IPS-15b (cell line): ENCODE data around the gene VAV1.
"Not testable (repeated sequence)": the region's sequence is repeated elsewhere in the genome, so short reads cannot be mapped to it uniquely, and the experiment has no call there.

ENCODE experiments used
- H3K27me3 ChIP-seq: one replicate; pipeline ENCODE4 v1.6.1; 2013; ENCODE audit warnings: low read length; ENCODE audit not compliant: control insufficient read depth, insufficient read depth
- H3K36me3 ChIP-seq: one replicate; pipeline ENCODE4 v1.6.1; 2013; ENCODE audit warnings: low read length; ENCODE audit not compliant: control insufficient read depth, insufficient read depth
- H3K4me1 ChIP-seq: one replicate; pipeline ENCODE4 v1.6.1; 2013; ENCODE audit warnings: mild to moderate bottlenecking, low read length; ENCODE audit not compliant: control insufficient read depth, insufficient read depth
- H3K4me3 ChIP-seq: one replicate; pipeline ENCODE4 v1.5.1; 2013; ENCODE audit warnings: low read depth, low read length
- H3K9ac ChIP-seq: one replicate; pipeline ENCODE4 v1.6.1; 2013; ENCODE audit warnings: low read depth, mild to moderate bottlenecking, low read length
- H3K9me3 ChIP-seq: one replicate; pipeline ENCODE4 v1.6.1; 2013; ENCODE audit warnings: mild to moderate bottlenecking, low read length; ENCODE audit not compliant: control insufficient read depth, insufficient read depth

The VAV1 gene

GRCh38 chr19:6767357-6768235, 4.9 kb upstream of the VAV1 start, which contains the start of gene SH2D3A:
Gene SH2D3A (minus strand): TSS chr19:6767435. CDS start chr19:6763748, 3,687 bp downstream.
- no peak within 1 kb of the TSS for H3K9ac ChIP-seq
- peak within 1 kb of the TSS; percentile 98 for H3K4me3 ChIP-seq
- no peaks in the 10 kb centered on the region for H3K9me3 ChIP-seq
- H3K27me3 ChIP-seq, result no peaks in the 10 kb centered on the region
- H3K4me1 ChIP-seq, result peaks cover 13% of the 10 kb centered on the region
- no peaks in the 10 kb centered on the region for H3K36me3 ChIP-seq

- H3K4me3 ChIP-seq, result peak overlapping the region; percentile 75
- no peaks in the 10 kb centered on the region for H3K27me3 ChIP-seq
- peaks cover 13% of the 10 kb centered on the region for H3K4me1 ChIP-seq
- H3K36me3 ChIP-seq, result no peaks in the 10 kb centered on the region
- no peaks in the 10 kb centered on the region for H3K9me3 ChIP-seq
- H3K9ac ChIP-seq, result no peak overlapping the region
Measured at GRCh38 chr19:6768236-6768785, 4.2 kb upstream of the VAV1 start.

- Histone ChIP-seq H3K4me1 (peaks cover 13% of the 10 kb centered on the region), H3K9ac (no peak overlapping the region), H3K9me3 (no peaks in the 10 kb centered on the region), H3K36me3 (no peaks in the 10 kb centered on the region), H3K27me3 (no peaks in the 10 kb centered on the region), H3K4me3 (no peak overlapping the region)
Measured at GRCh38 chr19:6769006-6769619, 3.4 kb upstream of the VAV1 start.

- not testable (repeated sequence) for H3K36me3 ChIP-seq, H3K27me3 ChIP-seq, H3K9ac ChIP-seq, H3K9me3 ChIP-seq, H3K4me3 ChIP-seq, H3K4me1 ChIP-seq
Measured at GRCh38 chr19:6771648-6772027, 870 bp upstream of the VAV1 start.

- Histone ChIP-seq H3K4me3 (peak overlapping the region; percentile 39), H3K4me1 (peaks cover 5% of the 10 kb centered on the region), H3K9ac (peak overlapping the region; percentile 54)
Measured at GRCh38 chr19:6772866-6773322, 386 bp downstream of the VAV1 start.

GRCh38 chr19:6773323-6773931, 919 bp downstream of the VAV1 start:
- H3K9ac ChIP-seq, result peak overlapping the region; percentile 54
- no peaks in the 10 kb centered on the region for H3K27me3 ChIP-seq
- peaks cover 2% of the 10 kb centered on the region for H3K4me1 ChIP-seq
- peak overlapping the region; percentile 39 for H3K4me3 ChIP-seq
- no peaks in the 10 kb centered on the region for H3K36me3 ChIP-seq
- no peaks in the 10 kb centered on the region for H3K9me3 ChIP-seq

More at GRCh38 chr19:6772866-6773322, 386 bp downstream of the VAV1 start:
- no peaks in the 10 kb centered on the region for H3K9me3 ChIP-seq
- H3K27me3 ChIP-seq, result no peaks in the 10 kb centered on the region
- no peaks in the 10 kb centered on the region for H3K36me3 ChIP-seq

GRCh38 chr19:6774821-6775707, 2.6 kb downstream of the VAV1 start:
- Histone ChIP-seq H3K4me3 (no peak overlapping the region), H3K27me3 (no peaks in the 10 kb centered on the region), H3K36me3 (no peaks in the 10 kb centered on the region), H3K4me1 (no peaks in the 10 kb centered on the region), H3K9ac (no peak overlapping the region), H3K9me3 (no peaks in the 10 kb centered on the region)

- not testable (repeated sequence) for H3K9ac ChIP-seq, H3K36me3 ChIP-seq
Measured at GRCh38 chr19:6776045-6776444, 3.5 kb downstream of the VAV1 start.

GRCh38 chr19:6776999-6777398, 4.5 kb downstream of the VAV1 start:
- Histone ChIP-seq H3K4me1 (no peaks in the 10 kb centered on the region), H3K9me3 (no peaks in the 10 kb centered on the region), H3K36me3 (no peaks in the 10 kb centered on the region), H3K4me3 (no peak overlapping the region), H3K27me3 (no peaks in the 10 kb centered on the region), H3K9ac (no peak overlapping the region)

More at GRCh38 chr19:6776045-6776444, 3.5 kb downstream of the VAV1 start:
- H3K4me3 ChIP-seq, H3K27me3 ChIP-seq, H3K9me3 ChIP-seq, H3K4me1 ChIP-seq: not testable (repeated sequence)

GRCh38 chr19:6777434-6777833, 4.9 kb downstream of the VAV1 start:
- Histone ChIP-seq H3K27me3 (no peaks in the 10 kb centered on the region), H3K4me3 (no peak overlapping the region), H3K9ac (no peak overlapping the region), H3K4me1 (no peaks in the 10 kb centered on the region), H3K36me3 (no peaks in the 10 kb centered on the region), H3K9me3 (no peaks in the 10 kb centered on the region)

GRCh38 chr19:6778386-6778785, 5.9 kb downstream of the VAV1 start:
- Histone ChIP-seq H3K27me3 (no peaks in the 10 kb centered on the region), H3K4me3 (no peak overlapping the region), H3K9ac (no peak overlapping the region), H3K9me3 (no peaks in the 10 kb centered on the region), H3K36me3 (no peaks in the 10 kb centered on the region), H3K4me1 (no peaks in the 10 kb centered on the region)
